Kidney glomerular epithelial cell (primary cell): ENCODE results near the gene NRF1.

ENCODE experiments used
- DNase-seq: peaks from one replicate; lab custom pipeline; 2025; lab: John Stamatoyannopoulos, UW

The NRF1 gene

DNA sequence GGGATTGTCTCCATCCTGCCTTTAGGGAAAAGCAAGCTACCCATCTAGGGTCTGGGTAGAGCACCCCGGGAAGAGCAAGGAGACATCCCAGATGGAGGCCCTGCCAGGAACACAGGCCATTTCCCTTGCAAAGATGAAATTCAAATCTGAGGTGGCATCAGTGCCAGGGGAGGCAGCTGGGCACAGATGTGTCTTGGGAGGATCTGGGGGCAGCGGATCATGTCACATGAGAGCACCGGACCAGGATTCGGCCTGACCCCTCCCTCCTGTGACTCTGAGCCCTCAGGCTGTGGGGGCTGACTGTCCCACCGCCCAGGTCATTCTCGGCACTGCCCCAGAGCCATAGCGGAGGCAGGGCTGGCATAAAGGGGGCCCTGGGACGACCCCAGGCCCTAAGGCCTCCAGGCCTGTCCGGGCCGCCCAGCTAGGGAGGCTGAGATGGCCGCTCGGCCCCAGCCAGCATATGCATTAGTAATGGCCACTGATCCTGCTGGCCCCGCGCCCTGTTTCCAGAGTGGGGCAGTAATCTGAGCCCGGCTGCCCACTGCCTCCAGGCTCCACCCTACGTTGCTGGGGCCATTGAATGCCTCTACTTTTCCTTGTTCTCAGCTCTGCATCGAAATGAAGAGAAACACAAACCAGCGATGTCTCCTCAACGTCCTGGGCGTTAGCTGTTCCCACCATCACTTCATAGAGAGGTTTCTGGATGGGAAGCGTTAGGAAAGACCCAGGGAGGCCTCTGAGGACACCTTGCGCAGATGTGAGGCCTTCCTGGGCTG is 192.8 kb downstream of the NRF1 start:
- no peak for DNase-seq

DNA sequence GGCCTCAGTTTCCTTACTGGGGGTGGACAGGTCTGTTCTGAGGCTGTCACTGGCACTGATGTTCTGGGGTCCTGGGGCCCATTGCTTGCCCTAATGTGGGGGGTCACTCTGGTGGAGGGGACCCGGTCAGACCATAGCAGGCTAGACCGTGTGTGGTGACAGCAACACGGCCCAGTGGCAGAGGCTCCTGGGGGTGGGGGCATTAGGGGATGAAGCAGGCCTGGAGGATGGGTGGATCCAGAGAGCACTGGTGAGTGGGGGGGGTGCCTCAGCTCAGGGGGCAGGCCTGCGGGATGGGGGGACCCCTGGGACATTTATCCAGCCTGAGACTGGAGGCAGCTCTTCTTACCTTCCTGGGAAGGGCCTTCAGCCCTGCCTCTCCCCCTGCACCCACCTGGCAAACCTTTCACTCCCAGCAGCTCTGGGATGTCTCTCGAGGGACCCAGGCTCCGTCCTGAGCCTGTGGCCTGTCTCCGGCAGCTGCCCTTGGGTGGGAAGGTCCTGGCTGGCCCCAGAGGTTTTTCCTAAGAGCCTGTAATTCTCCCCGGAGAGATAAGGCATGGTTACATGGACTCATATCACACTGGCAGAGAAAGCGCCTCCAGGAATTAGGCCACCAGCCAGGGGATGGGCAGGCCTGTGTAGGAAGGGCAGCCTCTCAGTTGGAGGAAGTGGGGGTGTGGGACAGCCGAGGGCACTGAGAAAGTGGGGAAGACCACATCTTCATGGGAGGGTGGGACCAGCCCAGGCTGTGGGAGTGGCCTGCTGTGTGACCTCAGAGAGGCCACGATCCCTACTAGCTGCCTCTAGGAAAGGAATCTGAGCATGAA is 193.6 kb downstream of the NRF1 start:
- no peak for DNase-seq
